Testis (tissue), 3 donors: Measurements from ENCODE around the gene TRMU. TPM values are rescaled to one million over a fixed set of nuclear protein-coding genes. Genes with fewer than 3 reads are reported as not detected.

Experiments
- DNase-seq: peaks from one replicate; pipeline ENCODE4 v3.0.0-alpha.2; 2019
- H3K27ac ChIP-seq, 2 donors: fragments of 200-600 bp; sonication (generic); one replicate each; pipeline ENCODE4 v1.5.1; 2019
- H3K27me3 ChIP-seq: fragments of 200-600 bp; sonication (generic); one replicate; pipeline ENCODE4 v1.5.1; 2019
- H3K36me3 ChIP-seq: fragments of 200-600 bp; sonication (generic); one replicate; pipeline ENCODE4 v1.5.1; 2017; ENCODE audit warnings: low read depth; ENCODE audit errors: missing control alignments
- H3K4me1 ChIP-seq: fragments of 200-600 bp; sonication (generic); one replicate; pipeline ENCODE4 v1.5.1; 2019
- H3K4me3 ChIP-seq, 2 donors: fragments of 200-600 bp; sonication (generic); one replicate each; pipeline ENCODE4 v1.5.1; 2017 to 2019
- H3K9me3 ChIP-seq: fragments of 200-600 bp; sonication (generic); one replicate; pipeline ENCODE4 v1.5.1; 2017
- POLR2A ChIP-seq: fragments of 450-650 bp; IDR thresholded peaks from one replicate; pipeline ENCODE4 v1.6.1; 2017; ENCODE audit warnings: antibody characterized with exemption, mild to moderate bottlenecking, moderate library complexity
- WGBS, 2 donors: methylation state at CpG; one replicate each; pipeline ENCODE4 v1.1.5; 2018; 5-methylcytosine and 5-hydroxymethylcytosine counted together
- intact Hi-C: fragments of 100-400 bp; cut with DNase I; formaldehyde crosslinking; loops from one replicate; pipeline ENCODE4 v1.15.1; 2023; ENCODE audit warnings: low total_unique reads
- polyA plus RNA-seq: library from polyadenylated mRNA; stranded (reverse); fragments of 350-450 nt; fragmentation: Illumina TruSeq; extraction: RNeasy Lipid Tissue Mini Kit (QIAGEN cat#74804); gene quantifications from one replicate; pipeline ENCODE4 v1.2.3, GENCODE V29; 2014; ENCODE audit warnings: low read depth, low replicate concordance; ENCODE audit not compliant: insufficient read depth
- total RNA-seq, 2 donors: library from RNA; depleted of rRNA; stranded (reverse); fragments of >200 nt; gene quantifications; one replicate each; pipeline ENCODE4 v1.2.3, GENCODE V29; 2016
- TF ChIP-seq, protein P1 (sequence below), 3 experiments: fragments of 450-650 bp in 2 of 3; fragments of 200-600 bp in 1 of 3; sonication (generic) in 1 of 3; IDR thresholded peaks; one replicate each; pipeline ENCODE4 v1.5.1; 2016 to 2019; ENCODE audit warnings: antibody characterized with exemption in 3 of 3, mild to moderate bottlenecking in 2 of 3, moderate library complexity in 1 of 3

The TRMU gene
- total and polyA plus RNA-seq, 3 donors from 2014 or later: 24.8 to 63.5 (median 57.3) TPM

DNA sequence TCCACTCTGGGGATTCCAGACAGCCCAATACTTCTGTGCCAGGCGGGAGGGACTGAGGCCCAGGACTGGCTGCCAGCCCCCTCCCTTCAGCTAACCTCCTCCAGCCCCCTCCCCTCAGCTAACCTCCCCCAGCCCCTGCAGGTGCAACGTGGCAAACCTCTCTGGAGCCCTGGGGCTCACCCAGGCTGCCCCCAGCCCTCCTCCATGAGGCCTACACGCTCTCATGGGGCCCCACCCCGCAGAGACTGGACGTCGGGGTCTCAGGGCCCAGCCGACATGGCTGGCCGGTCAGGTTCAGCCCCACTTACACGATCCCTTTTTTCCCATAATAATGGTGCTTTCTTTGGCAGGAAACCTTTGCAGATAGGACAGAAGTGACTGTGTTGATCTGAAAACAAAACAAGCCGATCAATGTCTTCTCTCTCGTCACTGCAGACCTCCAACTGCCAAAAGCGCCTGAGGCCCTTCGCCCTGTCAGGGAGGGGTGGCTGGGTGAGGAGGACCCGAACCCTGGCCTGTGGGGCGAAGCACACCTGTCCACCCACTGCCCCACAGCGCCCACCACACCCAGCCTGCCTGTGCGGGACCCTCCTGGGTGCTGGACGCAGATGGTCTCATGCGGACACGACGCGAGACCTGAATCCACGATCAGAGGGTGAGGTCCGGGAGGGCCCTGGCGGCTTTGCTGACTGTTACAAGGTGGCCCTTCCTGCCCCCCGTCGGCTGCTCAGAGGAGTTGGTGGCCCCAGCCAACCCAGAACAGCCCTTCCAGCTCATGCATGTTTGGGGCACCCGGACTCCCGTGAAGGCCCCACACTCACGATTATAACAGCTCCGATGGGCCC, 33.6 kb downstream of the TRMU start:
- no peak overlapping the region for H3K27ac ChIP-seq
- H3K36me3 ChIP-seq: no peaks in the 10 kb centered on the region
- H3K4me1 ChIP-seq: no peaks in the 10 kb centered on the region
- no peak for TF ChIP-seq POLR2A
- H3K4me3 ChIP-seq: no peak overlapping the region
- DNase-seq: no peak
- intact Hi-C loops: no loop called here
- H3K9me3 ChIP-seq: no peaks in the 10 kb centered on the region
- 88 to 91% methylated on average over 17 to 31 of the region's 31 CpGs for WGBS, 2 donors
- no peaks in the 10 kb centered on the region for H3K27me3 ChIP-seq

DNA sequence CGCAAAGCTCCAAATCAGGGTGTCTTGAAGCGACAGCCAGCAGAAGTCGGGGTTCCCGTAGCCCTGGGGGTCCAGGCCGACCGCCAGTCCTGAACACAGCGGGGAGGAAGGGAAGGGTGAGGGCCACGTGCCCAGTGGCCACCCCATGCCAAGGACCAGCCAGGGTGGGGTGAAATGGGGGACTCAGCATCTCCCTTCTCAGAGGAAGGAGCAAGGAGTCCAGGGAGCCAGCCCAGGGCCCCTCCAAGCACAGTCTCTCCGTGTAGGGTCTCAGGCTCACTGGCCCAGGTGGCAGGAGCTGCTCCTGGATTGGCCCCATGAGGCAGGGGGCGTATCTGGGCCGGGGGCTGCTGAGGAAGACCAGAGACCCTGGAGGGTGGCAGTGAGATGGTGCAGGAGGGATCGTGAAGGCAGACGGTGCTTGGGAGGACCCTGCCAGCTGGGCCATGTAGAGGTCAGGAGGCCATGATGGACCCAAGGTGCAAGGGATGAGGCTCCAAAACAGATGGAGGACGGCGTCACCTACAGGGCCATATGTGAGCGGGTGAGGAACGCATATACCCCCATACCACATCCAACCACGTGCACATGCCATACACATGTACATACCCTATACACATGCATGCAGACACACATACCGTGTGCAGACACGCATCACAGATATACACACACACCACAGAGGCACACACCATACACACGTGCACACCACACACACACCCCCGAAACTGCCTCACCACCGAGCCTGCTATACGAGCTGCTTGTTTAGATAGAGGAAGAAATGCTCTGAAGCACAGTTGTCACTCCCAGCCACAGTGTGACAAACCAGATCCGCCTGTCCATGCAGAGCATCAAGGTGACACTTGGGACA, 34.4 kb downstream of the TRMU start:
- TF ChIP-seq, protein P1, sequence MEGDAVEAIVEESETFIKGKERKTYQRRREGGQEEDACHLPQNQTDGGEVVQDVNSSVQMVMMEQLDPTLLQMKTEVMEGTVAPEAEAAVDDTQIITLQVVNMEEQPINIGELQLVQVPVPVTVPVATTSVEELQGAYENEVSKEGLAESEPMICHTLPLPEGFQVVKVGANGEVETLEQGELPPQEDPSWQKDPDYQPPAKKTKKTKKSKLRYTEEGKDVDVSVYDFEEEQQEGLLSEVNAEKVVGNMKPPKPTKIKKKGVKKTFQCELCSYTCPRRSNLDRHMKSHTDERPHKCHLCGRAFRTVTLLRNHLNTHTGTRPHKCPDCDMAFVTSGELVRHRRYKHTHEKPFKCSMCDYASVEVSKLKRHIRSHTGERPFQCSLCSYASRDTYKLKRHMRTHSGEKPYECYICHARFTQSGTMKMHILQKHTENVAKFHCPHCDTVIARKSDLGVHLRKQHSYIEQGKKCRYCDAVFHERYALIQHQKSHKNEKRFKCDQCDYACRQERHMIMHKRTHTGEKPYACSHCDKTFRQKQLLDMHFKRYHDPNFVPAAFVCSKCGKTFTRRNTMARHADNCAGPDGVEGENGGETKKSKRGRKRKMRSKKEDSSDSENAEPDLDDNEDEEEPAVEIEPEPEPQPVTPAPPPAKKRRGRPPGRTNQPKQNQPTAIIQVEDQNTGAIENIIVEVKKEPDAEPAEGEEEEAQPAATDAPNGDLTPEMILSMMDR (IDR thresholded peaks at IDR 0.05): no peak
- no peak for TF ChIP-seq POLR2A
- 78 to 92% methylated on average over 21 to 25 of the region's 25 CpGs for WGBS, 2 donors
- DNase-seq: no peak
- Histone ChIP-seq H3K4me3 (no peak overlapping the region), H3K9me3 (no peaks in the 10 kb centered on the region), H3K4me1 (no peaks in the 10 kb centered on the region), H3K36me3 (no peaks in the 10 kb centered on the region), H3K27ac (no peak overlapping the region), H3K27me3 (no peaks in the 10 kb centered on the region)
- intact Hi-C loops: no loop called here

DNA sequence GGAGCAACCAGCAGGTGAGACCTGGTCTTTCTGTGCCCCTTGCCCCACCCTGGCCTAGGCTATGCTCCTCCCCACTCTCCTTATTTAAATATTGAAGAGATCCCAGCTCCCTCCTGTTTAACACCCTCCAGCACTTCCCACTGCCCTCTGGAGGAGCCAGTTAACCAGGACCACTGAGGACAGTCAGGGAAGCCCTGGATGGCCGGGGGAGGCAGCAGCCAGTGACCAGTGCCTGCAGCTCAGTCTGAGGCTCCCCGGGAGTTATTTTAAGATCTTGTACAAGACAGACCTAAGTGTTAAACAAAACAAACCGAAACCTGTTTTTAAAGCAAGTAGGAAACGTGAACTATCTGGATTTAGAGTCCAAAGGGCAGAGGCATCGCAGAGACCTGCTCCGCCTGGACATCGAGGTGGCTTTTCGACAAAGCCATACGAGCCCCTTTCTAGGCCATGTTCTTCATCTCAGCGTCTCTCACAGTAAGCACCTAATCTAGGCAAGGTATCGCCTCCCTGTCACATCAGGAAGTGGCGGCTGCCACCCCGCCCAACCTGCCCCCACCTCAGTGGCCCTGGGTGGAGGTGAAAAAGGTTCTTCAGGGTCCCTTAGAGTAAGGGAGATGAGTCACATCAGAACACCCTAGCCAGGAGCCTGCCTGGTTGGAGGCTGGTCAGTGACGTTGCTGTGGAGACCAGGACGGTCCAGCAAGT, 35.2 kb downstream of the TRMU start:
- WGBS, 2 donors: 84 to 88% methylated on average over 15 of the region's 15 CpGs
- Histone ChIP-seq H3K36me3 (no peaks in the 10 kb centered on the region), H3K27ac (no peak overlapping the region), H3K27me3 (no peaks in the 10 kb centered on the region), H3K4me1 (no peaks in the 10 kb centered on the region), H3K4me3 (no peak overlapping the region), H3K9me3 (no peaks in the 10 kb centered on the region)
- no peak for DNase-seq
- intact Hi-C loops: no loop called here
- TF ChIP-seq POLR2A: no peak
- TF ChIP-seq, protein P1 (IDR thresholded peaks at IDR 0.05): no peak

DNA sequence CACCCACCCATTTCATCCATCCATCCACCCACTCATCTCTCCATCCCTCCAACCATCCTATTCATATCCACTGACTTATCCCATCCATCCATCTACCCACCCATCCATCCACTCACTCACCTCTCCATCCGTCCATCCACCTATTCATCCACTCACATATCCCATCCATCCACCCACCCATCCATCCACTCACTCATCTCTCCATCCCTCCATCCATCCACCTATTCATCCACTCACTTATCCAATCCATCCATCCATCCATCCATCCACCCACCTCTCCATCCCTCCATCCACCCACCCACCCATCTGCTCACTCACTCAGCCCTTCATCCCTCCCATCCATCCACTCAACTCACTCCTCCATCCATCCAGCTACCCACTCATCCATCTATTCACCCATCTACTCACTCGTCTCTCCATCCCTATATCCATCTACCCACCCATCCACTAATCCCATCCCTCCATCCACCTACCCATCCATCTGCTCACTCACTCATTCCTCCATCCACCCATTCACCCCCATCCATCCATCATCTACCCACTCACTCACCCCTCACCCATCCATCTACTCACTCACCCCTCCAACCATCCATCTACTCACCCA, 36.2 kb downstream of the TRMU start:
- H3K27ac ChIP-seq: no peak overlapping the region
- no peaks in the 10 kb centered on the region for H3K27me3 ChIP-seq
- no peak for DNase-seq
- H3K4me3 ChIP-seq: no peak overlapping the region
- H3K4me1 ChIP-seq: no peaks in the 10 kb centered on the region
- H3K9me3 ChIP-seq: no peaks in the 10 kb centered on the region
- 83 to 95% methylated on average over 2 of the region's 2 CpGs for WGBS, 2 donors
- intact Hi-C loops: no loop called here
- no peaks in the 10 kb centered on the region for H3K36me3 ChIP-seq
- TF ChIP-seq POLR2A: no peak
- TF ChIP-seq, protein P1 (IDR thresholded peaks at IDR 0.05): no peak
